ENCODE measurements around the gene ZNF366.

The ZNF366 gene

GRCh38 chr5:72474046-72474500 is 33.1 kb downstream of the ZNF366 start:
- no peak overlapping the region for H3K27ac ChIP-seq
- TF ChIP-seq CTCF (conservative IDR thresholded peaks at IDR 0.05): no peak

DNA sequence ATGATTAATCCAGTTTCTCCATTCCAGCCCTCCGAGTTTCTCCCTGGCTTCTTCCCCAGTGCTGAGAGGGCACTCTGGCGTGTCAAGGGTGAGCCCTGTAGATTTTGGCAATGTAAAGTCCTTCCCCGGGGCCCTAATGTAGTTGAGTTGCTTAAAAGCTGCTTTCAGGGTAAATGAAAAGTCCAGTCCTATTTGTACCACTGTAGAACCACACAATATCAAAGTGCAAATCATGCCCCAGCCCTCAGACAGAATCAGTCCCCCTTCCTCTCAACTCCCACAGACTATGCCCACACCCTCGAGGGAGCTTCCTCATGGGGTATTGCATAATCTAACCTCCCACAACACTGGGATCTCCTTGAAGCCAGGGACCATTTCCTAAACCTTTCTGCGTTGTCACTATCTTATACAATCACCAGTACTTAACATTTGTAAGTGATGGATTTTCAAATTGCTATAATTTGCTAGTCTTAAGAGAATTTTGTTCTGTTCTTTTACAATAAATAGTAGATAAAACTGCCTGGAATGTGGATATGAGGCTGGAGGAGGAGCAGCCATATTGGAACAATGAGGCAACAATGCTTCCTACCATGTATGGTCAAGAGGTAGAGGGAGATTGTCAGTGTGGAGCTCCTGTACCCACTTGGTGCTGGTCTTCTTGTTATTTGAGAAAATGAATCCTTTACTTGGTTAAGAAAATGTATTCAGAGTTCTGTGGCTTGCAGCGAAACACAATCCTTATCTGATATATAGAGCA is 34.4 kb downstream of the ZNF366 start:
- H3K27ac ChIP-seq: no peak overlapping the region
- no peak for TF ChIP-seq CTCF (conservative IDR thresholded peaks at IDR 0.05)

- H3K27ac ChIP-seq: no peak overlapping the region
- no peak for TF ChIP-seq CTCF (conservative IDR thresholded peaks at IDR 0.05)
These were observed 35.2 kb downstream of the ZNF366 start for GRCh38 chr5:72472031-72472430.

GRCh38 chr5:72470826-72471225 is 36.4 kb downstream of the ZNF366 start:
- no peak for TF ChIP-seq CTCF (conservative IDR thresholded peaks at IDR 0.05)
- no peak overlapping the region for H3K27ac ChIP-seq

DNA sequence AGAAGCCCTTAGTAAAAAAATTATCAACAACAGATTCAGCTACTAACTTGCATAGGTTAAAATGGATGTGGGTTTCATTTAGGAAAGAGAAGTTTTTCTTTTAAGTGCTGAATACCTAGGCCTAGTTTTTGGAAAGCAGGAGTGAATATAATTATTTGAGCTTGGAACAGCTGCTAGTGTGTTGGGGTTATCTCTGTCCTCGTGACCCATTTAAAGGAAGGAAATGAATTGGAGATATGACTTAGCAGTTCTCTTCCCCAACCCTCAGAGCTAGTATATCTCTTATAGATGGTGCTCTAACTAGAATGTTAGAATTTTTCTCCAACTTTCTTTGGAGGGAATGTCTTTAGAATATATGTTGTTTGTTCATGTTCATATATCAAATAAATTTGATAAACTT is 38.6 kb downstream of the ZNF366 start:
- no peak overlapping the region for H3K27ac ChIP-seq
- TF ChIP-seq CTCF (conservative IDR thresholded peaks at IDR 0.05): no peak

DNA sequence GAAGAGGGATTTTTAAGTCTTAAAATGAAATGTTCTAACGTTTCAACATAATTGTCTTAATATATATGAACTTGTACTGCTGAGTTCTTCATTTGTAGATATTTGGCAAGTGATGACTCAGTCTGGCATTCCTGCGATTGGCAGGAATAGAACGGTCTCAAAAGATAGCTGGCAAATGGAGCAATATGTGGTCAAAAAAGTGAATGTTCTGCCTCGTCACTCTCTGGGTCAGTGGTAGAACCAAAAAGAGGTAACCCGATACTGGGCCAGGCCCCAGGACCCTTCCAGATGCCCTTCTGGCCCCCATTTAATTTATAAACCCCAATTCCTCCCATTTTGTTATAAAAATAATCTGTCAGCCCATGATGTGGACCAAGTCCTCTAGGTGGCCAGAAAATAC is 39.2 kb downstream of the ZNF366 start:
- no peak for TF ChIP-seq CTCF (conservative IDR thresholded peaks at IDR 0.05)
- H3K27ac ChIP-seq: no peak overlapping the region

GRCh38 chr5:72467461-72467860 is 39.7 kb downstream of the ZNF366 start:
- no peak overlapping the region for H3K27ac ChIP-seq
- TF ChIP-seq CTCF (conservative IDR thresholded peaks at IDR 0.05): no peak
